GM12878 (cell line): ENCODE results near the gene FUZ.

Experiments used
- BHLHE40 ChIP-seq, 2 experiments: fragments of 450-650 bp in 1 of 2; IDR thresholded peaks; 2 replicates each; pipeline ENCODE4 v1.6.1; 2011 to 2017; ENCODE audit warnings: low read depth in 2 of 2, borderline replicate concordance in 1 of 2, improper control_type of control experiment in 1 of 2, low read length in 1 of 2, mild to moderate bottlenecking in 1 of 2
- CREB1 ChIP-seq: IDR thresholded peaks from 2 replicates; pipeline ENCODE4 v1.6.1; 2012; ENCODE audit warnings: low read depth, mild to moderate bottlenecking, inconsistent platforms
- EZH2 ChIP-seq: IDR thresholded peaks from 2 replicates; pipeline ENCODE4 v1.6.1; 2012; ENCODE audit warnings: low read depth, mild to moderate bottlenecking, control low read depth, inconsistent platforms, low read length, borderline replicate concordance; ENCODE audit not compliant: control insufficient read depth
- HDAC2 ChIP-seq: fragments of 200-600 bp; sonication (generic); IDR thresholded peaks from 2 replicates; pipeline ENCODE4 v1.6.1; 2017
- POLR2A ChIP-seq: IDR thresholded peaks from 2 replicates; pipeline ENCODE4 v1.6.1; 2011; ENCODE audit warnings: low read depth, mild to moderate bottlenecking, low read length
- STAT1 ChIP-seq: fragments of 450-650 bp; conservative IDR thresholded peaks from 2 replicates; pipeline ENCODE4 v1.6.1; 2014; ENCODE audit warnings: antibody characterized with exemption, mild to moderate bottlenecking
- TF ChIP-seq, protein P1 (sequence below): fragments of 450-650 bp; formaldehyde crosslinking; IDR thresholded peaks from 2 replicates; pipeline ENCODE4 v1.5.0; 2022; ENCODE audit warnings: mild to moderate bottlenecking, missing genetic modification characterization
- TF ChIP-seq, protein P2 (sequence below): fragments of 450-650 bp; IDR thresholded peaks from 2 replicates; pipeline ENCODE4 v1.6.1; 2017; ENCODE audit warnings: mild to moderate bottlenecking, moderate library complexity
- TF ChIP-seq, protein P3 (sequence below), 3 experiments: IDR thresholded peaks in 2 of 3; conservative IDR thresholded peaks in 1 of 3; 2 replicates each; pipeline ENCODE4 v1.5.1; 2011; ENCODE audit warnings: low read depth in 3 of 3, low read length in 3 of 3, mild to moderate bottlenecking in 3 of 3, control low read depth in 2 of 3, moderate library complexity in 2 of 3, inconsistent platforms in 1 of 3, mixed read lengths in 1 of 3; ENCODE audit not compliant: control insufficient read depth in 2 of 3, insufficient read depth in 1 of 3; ENCODE audit errors: extremely low read depth in 1 of 3

DNA sequence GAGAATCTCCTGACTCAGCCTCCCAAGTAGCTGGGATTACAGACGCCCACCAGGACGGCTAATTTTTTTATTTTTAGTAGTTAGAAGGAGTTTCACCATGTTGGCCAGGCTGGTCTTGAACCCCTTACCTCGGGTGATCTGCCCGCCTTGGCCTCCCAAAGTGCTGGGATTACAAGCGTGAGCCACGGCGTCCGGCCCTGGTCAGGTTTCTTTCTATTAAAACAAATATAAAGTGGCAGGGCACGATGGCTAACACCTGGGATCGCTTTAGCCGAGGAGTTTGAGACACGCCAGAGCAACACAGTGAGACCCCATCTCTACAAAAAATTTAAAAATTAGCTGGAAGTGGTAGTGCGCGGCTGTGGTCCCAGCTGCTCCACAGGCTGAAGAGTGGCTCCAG, 3.5 kb upstream of the FUZ start:
- TF ChIP-seq CREB1 (no peak), STAT1 (no peak), BHLHE40 (IDR thresholded peaks at IDR 0.05; ENCODE audit: borderline replicate concordance in 1 of 2, low read depth in 2 of 2, low read length in 1 of 2) (no peak), POLR2A (no peak), HDAC2 (no peak), EZH2 (no peak)
- TF ChIP-seq, protein P1, sequence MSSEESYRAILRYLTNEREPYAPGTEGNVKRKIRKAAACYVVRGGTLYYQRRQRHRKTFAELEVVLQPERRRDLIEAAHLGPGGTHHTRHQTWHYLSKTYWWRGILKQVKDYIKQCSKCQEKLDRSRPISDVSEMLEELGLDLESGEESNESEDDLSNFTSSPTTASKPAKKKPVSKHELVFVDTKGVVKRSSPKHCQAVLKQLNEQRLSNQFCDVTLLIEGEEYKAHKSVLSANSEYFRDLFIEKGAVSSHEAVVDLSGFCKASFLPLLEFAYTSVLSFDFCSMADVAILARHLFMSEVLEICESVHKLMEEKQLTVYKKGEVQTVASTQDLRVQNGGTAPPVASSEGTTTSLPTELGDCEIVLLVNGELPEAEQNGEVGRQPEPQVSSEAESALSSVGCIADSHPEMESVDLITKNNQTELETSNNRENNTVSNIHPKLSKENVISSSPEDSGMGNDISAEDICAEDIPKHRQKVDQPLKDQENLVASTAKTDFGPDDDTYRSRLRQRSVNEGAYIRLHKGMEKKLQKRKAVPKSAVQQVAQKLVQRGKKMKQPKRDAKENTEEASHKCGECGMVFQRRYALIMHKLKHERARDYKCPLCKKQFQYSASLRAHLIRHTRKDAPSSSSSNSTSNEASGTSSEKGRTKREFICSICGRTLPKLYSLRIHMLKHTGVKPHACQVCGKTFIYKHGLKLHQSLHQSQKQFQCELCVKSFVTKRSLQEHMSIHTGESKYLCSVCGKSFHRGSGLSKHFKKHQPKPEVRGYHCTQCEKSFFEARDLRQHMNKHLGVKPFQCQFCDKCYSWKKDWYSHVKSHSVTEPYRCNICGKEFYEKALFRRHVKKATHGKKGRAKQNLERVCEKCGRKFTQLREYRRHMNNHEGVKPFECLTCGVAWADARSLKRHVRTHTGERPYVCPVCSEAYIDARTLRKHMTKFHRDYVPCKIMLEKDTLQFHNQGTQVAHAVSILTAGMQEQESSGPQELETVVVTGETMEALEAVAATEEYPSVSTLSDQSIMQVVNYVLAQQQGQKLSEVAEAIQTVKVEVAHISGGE = no peak
- TF ChIP-seq, protein P2, sequence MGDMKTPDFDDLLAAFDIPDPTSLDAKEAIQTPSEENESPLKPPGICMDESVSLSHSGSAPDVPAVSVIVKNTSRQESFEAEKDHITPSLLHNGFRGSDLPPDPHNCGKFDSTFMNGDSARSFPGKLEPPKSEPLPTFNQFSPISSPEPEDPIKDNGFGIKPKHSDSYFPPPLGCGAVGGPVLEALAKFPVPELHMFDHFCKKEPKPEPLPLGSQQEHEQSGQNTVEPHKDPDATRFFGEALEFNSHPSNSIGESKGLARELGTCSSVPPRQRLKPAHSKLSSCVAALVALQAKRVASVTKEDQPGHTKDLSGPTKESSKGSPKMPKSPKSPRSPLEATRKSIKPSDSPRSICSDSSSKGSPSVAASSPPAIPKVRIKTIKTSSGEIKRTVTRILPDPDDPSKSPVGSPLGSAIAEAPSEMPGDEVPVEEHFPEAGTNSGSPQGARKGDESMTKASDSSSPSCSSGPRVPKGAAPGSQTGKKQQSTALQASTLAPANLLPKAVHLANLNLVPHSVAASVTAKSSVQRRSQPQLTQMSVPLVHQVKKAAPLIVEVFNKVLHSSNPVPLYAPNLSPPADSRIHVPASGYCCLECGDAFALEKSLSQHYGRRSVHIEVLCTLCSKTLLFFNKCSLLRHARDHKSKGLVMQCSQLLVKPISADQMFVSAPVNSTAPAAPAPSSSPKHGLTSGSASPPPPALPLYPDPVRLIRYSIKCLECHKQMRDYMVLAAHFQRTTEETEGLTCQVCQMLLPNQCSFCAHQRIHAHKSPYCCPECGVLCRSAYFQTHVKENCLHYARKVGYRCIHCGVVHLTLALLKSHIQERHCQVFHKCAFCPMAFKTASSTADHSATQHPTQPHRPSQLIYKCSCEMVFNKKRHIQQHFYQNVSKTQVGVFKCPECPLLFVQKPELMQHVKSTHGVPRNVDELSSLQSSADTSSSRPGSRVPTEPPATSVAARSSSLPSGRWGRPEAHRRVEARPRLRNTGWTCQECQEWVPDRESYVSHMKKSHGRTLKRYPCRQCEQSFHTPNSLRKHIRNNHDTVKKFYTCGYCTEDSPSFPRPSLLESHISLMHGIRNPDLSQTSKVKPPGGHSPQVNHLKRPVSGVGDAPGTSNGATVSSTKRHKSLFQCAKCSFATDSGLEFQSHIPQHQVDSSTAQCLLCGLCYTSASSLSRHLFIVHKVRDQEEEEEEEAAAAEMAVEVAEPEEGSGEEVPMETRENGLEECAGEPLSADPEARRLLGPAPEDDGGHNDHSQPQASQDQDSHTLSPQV = no peak
- TF ChIP-seq, protein P3, sequence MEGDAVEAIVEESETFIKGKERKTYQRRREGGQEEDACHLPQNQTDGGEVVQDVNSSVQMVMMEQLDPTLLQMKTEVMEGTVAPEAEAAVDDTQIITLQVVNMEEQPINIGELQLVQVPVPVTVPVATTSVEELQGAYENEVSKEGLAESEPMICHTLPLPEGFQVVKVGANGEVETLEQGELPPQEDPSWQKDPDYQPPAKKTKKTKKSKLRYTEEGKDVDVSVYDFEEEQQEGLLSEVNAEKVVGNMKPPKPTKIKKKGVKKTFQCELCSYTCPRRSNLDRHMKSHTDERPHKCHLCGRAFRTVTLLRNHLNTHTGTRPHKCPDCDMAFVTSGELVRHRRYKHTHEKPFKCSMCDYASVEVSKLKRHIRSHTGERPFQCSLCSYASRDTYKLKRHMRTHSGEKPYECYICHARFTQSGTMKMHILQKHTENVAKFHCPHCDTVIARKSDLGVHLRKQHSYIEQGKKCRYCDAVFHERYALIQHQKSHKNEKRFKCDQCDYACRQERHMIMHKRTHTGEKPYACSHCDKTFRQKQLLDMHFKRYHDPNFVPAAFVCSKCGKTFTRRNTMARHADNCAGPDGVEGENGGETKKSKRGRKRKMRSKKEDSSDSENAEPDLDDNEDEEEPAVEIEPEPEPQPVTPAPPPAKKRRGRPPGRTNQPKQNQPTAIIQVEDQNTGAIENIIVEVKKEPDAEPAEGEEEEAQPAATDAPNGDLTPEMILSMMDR (IDR thresholded peaks at IDR 0.05 in 2 of 3, conservative IDR thresholded peaks at IDR 0.05 in 1 of 3; ENCODE audit: control insufficient read depth in 2 of 3, extremely low read depth in 1 of 3, insufficient read depth in 1 of 3, low read depth in 3 of 3, low read length in 3 of 3) = no peak
